ENCODE results near the gene CHST8. TPM values are rescaled to one million over a fixed set of nuclear protein-coding genes. Genes with fewer than 3 reads are reported as not detected.

CHST8 gene
- total RNA-seq, 1 donor = 0.84 TPM

GRCh38 chr19:33698576-33699435 lies 77.1 kb downstream of the CHST8 start:
- Histone ChIP-seq H3K4me1 (ENCODE audit: insufficient read depth, low read length) (no peaks in the 10 kb centered on the region), H3K4me3 (ENCODE audit: low read length) (no peak overlapping the region), H3K9me3 (ENCODE audit: low read depth, low read length) (no peaks in the 10 kb centered on the region), H3K27me3 (ENCODE audit: insufficient read depth, low read length) (no peaks in the 10 kb centered on the region)

- no peak overlapping the region for H3K4me3 ChIP-seq (ENCODE audit: low read length)
Measured at GRCh38 chr19:33699754-33700407, 78.1 kb downstream of the CHST8 start.

DNA sequence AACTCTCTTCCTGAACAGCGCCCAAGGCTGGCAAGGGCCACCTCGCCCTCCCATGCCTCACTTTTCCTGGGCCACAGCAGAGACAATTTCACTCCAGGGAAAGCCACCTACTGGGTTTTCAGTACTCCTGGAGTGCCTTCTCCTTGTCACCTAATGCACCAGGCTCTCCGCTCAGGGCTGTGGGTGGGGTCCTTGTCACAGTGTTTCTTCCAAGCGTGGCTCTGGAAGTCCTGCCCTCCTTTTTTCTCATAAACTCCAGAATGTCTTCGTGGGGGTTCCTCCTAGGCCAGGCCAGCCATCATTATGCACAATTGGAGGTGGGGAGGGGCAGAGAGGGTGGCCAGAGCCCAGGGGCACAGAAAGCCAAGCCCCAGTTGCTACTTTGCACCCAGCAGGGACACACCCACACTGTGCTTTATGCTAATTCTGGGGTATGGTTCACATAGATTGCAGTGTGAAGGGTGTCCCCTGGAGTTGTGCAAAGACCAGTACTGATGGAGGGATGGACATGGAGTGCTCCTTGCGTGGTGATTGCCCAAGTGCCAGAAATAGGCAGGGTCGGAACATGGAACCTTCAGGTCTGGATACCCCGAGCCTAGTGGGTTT lies 78.8 kb downstream of the CHST8 start:
- no peaks in the 10 kb centered on the region for H3K4me1 ChIP-seq (ENCODE audit: insufficient read depth, low read length)
- no peaks in the 10 kb centered on the region for H3K27me3 ChIP-seq (ENCODE audit: insufficient read depth, low read length)
- H3K4me3 ChIP-seq (ENCODE audit: low read length) = no peak overlapping the region
- H3K9me3 ChIP-seq (ENCODE audit: low read depth, low read length) = no peaks in the 10 kb centered on the region

More at GRCh38 chr19:33699754-33700407, 78.1 kb downstream of the CHST8 start:
- Histone ChIP-seq H3K27me3 (ENCODE audit: insufficient read depth, low read length) (no peaks in the 10 kb centered on the region), H3K4me1 (ENCODE audit: insufficient read depth, low read length) (no peaks in the 10 kb centered on the region), H3K9me3 (ENCODE audit: low read depth, low read length) (no peaks in the 10 kb centered on the region)

GRCh38 chr19:33701565-33701964 lies 79.8 kb downstream of the CHST8 start:
- H3K9me3 ChIP-seq (ENCODE audit: low read depth, low read length) = no peaks in the 10 kb centered on the region
- H3K4me1 ChIP-seq (ENCODE audit: insufficient read depth, low read length) = no peaks in the 10 kb centered on the region
- no peaks in the 10 kb centered on the region for H3K27me3 ChIP-seq (ENCODE audit: insufficient read depth, low read length)
- no peak overlapping the region for H3K4me3 ChIP-seq (ENCODE audit: low read length)

DNA sequence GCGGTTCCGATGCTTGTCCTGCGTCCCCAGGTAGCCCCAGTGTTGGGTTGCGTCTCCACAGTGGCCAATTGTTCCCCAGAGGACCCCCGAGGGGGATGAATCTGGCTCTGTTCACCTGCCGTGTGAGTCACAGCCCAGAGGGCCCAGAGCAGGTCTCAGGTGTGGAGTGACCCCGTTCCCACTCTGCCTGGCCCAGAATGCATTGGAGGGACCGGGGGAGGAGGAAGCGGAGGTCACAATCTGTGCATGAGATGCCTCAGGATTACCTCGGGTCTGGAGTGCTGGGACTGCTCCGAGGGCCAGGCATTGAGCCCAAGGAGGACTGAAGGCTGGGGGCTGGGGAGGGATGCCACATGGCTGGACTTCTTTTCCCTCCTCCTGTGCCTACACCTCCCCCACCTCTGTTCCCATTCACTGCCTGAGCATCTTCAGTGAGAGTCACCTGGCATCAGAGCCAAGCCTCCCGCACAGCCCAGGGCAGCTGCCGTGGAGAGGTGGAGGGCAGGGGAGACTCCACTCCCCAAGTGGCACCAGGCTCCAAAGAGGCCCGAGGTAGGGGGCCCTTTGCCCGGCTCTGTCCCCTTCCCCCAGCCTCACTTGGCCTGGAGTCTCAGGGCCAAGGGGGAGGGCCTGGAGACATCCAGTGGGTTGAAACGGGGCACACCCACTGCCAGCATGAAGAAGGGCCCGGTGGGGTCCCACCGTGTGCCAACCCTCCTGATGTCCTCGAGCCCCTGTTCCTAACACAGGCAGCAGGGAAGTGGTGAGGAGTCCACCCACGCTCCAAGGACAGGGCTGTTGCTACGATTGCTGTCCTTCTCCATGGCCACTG lies 81.1 kb downstream of the CHST8 start:
- Histone ChIP-seq H3K4me3 (ENCODE audit: low read length) (no peak overlapping the region), H3K9me3 (ENCODE audit: low read depth, low read length) (no peaks in the 10 kb centered on the region), H3K4me1 (ENCODE audit: insufficient read depth, low read length) (no peaks in the 10 kb centered on the region), H3K27me3 (ENCODE audit: insufficient read depth, low read length) (no peaks in the 10 kb centered on the region)

- no peaks in the 10 kb centered on the region for H3K4me1 ChIP-seq (ENCODE audit: insufficient read depth, low read length)
- H3K9me3 ChIP-seq (ENCODE audit: low read depth, low read length) = no peaks in the 10 kb centered on the region
- H3K4me3 ChIP-seq (ENCODE audit: low read length) = no peak overlapping the region
Measured at GRCh38 chr19:33703438-33703750, 81.6 kb downstream of the CHST8 start.

GRCh38 chr19:33703821-33704220 lies 82.1 kb downstream of the CHST8 start:
- Histone ChIP-seq H3K27me3 (ENCODE audit: insufficient read depth, low read length) (no peaks in the 10 kb centered on the region), H3K4me1 (ENCODE audit: insufficient read depth, low read length) (no peaks in the 10 kb centered on the region), H3K4me3 (ENCODE audit: low read length) (no peak overlapping the region), H3K9me3 (ENCODE audit: low read depth, low read length) (no peaks in the 10 kb centered on the region)

More at GRCh38 chr19:33703438-33703750, 81.6 kb downstream of the CHST8 start:
- H3K27me3 ChIP-seq (ENCODE audit: insufficient read depth, low read length) = no peaks in the 10 kb centered on the region

GRCh38 chr19:33704271-33704670 lies 82.5 kb downstream of the CHST8 start:
- Histone ChIP-seq H3K4me1 (ENCODE audit: insufficient read depth, low read length) (no peaks in the 10 kb centered on the region), H3K9me3 (ENCODE audit: low read depth, low read length) (no peaks in the 10 kb centered on the region), H3K27me3 (ENCODE audit: insufficient read depth, low read length) (no peaks in the 10 kb centered on the region), H3K4me3 (ENCODE audit: low read length) (no peak overlapping the region)

DNA sequence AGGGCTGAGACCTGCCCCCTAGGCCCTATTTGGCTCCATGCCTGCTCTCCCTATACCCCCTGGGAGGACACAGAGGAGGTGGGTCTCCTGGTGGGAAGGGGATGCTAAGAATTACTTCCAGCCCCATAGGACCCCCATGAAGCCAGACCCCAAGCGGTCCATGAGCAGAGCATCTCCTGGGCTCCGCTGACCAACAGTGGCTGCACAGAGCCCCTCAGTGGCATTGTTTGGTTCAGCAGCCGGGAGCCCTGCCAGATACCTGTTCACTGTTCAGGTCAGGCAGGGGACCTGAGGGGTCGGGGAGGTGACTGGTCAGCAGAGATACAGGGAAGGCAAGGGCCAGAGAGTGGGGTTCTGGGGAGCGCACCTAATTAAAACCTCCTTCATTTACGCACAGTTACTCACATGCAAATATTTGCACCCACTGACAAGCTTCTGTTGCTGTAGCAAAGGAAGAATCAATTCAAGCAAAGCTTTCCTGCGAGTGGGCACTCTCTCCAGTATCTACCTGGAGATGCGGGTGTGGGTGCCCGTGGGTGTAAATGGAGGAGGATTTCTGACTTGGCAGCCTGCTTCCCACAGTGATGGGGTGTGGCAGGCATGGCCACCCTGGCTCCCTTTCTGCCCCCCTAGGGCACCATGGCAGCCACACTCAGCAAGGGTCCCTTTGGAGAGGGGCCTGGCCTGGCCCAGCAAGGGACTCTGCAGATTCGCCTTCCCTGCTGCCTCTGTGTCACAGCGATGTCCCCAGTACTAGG lies 83.5 kb downstream of the CHST8 start:
- Histone ChIP-seq H3K4me1 (ENCODE audit: insufficient read depth, low read length) (no peaks in the 10 kb centered on the region), H3K9me3 (ENCODE audit: low read depth, low read length) (no peaks in the 10 kb centered on the region), H3K4me3 (ENCODE audit: low read length) (no peak overlapping the region), H3K27me3 (ENCODE audit: insufficient read depth, low read length) (no peaks in the 10 kb centered on the region)

GRCh38 chr19:33705860-33706259 lies 84.1 kb downstream of the CHST8 start:
- no peaks in the 10 kb centered on the region for H3K9me3 ChIP-seq (ENCODE audit: low read depth, low read length)
- H3K27me3 ChIP-seq (ENCODE audit: insufficient read depth, low read length) = peaks cover 2% of the 10 kb centered on the region
- no peaks in the 10 kb centered on the region for H3K4me1 ChIP-seq (ENCODE audit: insufficient read depth, low read length)
- no peak overlapping the region for H3K4me3 ChIP-seq (ENCODE audit: low read length)

DNA sequence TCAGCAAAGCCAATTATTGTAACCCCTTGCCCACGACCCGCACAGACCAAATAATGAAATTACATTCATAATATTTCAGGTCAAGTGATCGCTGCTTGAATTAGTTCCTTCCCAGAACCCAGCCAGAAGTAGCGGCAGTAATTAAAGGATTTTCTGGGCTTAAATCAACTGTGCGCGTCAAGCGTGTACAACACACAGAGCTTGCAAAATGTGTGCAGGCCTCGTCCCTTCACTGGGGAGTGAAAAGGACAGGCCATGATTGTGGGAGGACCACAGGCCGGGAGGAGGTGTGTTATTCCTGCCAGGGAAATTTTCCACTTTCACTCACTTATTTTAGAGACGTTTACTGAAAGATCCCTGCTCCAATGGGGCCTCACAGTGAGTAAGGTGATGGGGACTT lies 84.9 kb downstream of the CHST8 start:
- Histone ChIP-seq H3K4me3 (ENCODE audit: low read length) (no peak overlapping the region), H3K4me1 (ENCODE audit: insufficient read depth, low read length) (no peaks in the 10 kb centered on the region), H3K9me3 (ENCODE audit: low read depth, low read length) (no peaks in the 10 kb centered on the region), H3K27me3 (ENCODE audit: insufficient read depth, low read length) (peaks cover 2% of the 10 kb centered on the region)

DNA sequence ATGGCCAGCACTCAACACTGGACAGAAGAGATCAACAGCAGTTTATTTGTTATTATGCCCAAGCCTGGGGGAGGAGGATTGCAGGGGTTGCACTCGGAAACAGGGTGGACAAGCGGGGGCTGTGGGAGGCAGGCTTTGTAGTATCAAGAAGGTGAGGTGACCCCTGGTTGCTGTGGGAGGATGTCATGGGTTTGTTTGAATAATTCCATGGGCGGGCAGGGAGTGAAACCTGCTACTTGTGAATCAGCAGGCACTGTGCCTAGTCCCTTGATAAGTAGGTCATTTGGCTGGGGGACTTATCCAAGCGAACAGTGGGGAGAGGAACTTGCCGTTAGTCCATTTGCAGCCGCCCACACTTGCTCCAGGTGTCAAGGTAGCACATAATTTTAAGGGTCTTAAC lies 90.5 kb downstream of the CHST8 start:
- Histone ChIP-seq H3K4me1 (ENCODE audit: insufficient read depth, low read length) (no peaks in the 10 kb centered on the region), H3K4me3 (ENCODE audit: low read length) (no peak overlapping the region)

DNA sequence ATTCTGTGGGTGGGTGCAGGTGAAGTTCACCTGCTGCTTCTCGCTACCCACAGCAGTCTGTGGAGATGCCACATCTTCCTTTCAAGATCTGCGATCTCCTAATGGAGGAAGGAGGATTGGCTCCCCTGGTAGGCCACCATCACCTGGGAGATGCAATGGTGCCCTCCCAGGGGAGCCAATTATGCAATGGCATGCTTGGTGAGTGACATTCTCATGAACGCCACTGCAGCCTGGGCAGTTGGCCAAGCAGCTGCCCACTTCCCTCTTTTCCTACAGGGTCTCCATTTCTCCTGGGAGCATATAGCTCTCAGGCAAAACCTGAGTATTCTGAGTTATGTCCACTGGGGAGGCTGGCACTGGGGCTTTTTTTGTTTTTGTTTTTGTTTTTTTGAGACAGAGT lies 91.4 kb downstream of the CHST8 start:
- H3K4me1 ChIP-seq (ENCODE audit: insufficient read depth, low read length) = no peaks in the 10 kb centered on the region

More for the DNA sequence above, 90.5 kb downstream of the CHST8 start:
- Histone ChIP-seq H3K27me3 (ENCODE audit: insufficient read depth, low read length) (peaks cover 2% of the 10 kb centered on the region), H3K9me3 (ENCODE audit: low read depth, low read length) (no peaks in the 10 kb centered on the region)

GRCh38 chr19:33714149-33714548 lies 92.4 kb downstream of the CHST8 start:
- Histone ChIP-seq H3K9me3 (ENCODE audit: low read depth, low read length) (no peaks in the 10 kb centered on the region), H3K4me1 (ENCODE audit: insufficient read depth, low read length) (no peaks in the 10 kb centered on the region), H3K27me3 (ENCODE audit: insufficient read depth, low read length) (peaks cover 2% of the 10 kb centered on the region), H3K4me3 (ENCODE audit: low read length) (no peak overlapping the region)

More for the DNA sequence above, 91.4 kb downstream of the CHST8 start:
- no peaks in the 10 kb centered on the region for H3K9me3 ChIP-seq (ENCODE audit: low read depth, low read length)
- peaks cover 2% of the 10 kb centered on the region for H3K27me3 ChIP-seq (ENCODE audit: insufficient read depth, low read length)
- no peak overlapping the region for H3K4me3 ChIP-seq (ENCODE audit: low read length)

All from mononuclear cell (primary cell).